ENCODE results near the gene SMLR1.

SMLR1 gene

GRCh38 chr6:130852844-130853554 lies 25.8 kb downstream of the SMLR1 start:
- DNase-seq (ENCODE audit: low spot score): no peak

GRCh38 chr6:130853555-130854183 lies 26.5 kb downstream of the SMLR1 start:
- no peak for DNase-seq (ENCODE audit: low spot score)

- no peak for DNase-seq (ENCODE audit: low spot score)
Observed at GRCh38 chr6:130858054-130858453, 30.8 kb downstream of the SMLR1 start.

- no peak for DNase-seq (ENCODE audit: low spot score)
Observed at GRCh38 chr6:130858498-130859160, 31.4 kb downstream of the SMLR1 start.

- DNase-seq (ENCODE audit: low spot score): no peak
Observed at GRCh38 chr6:130859161-130859867, 32.1 kb downstream of the SMLR1 start.

- DNase-seq (ENCODE audit: low spot score): no peak
Observed at GRCh38 chr6:130862370-130862769, 35.2 kb downstream of the SMLR1 start.

GRCh38 chr6:130863415-130864230 lies 36.4 kb downstream of the SMLR1 start:
- DNase-seq (ENCODE audit: low spot score): no peak

GRCh38 chr6:130864344-130864743 lies 37.1 kb downstream of the SMLR1 start:
- DNase-seq (ENCODE audit: low spot score): no peak

- DNase-seq (ENCODE audit: low spot score): no peak
Observed at GRCh38 chr6:130865793-130866192, 38.6 kb downstream of the SMLR1 start.

- DNase-seq (ENCODE audit: low spot score): no peak
Observed at GRCh38 chr6:130869681-130870080, 42.5 kb downstream of the SMLR1 start.

GRCh38 chr6:130870179-130870880 lies 43.1 kb downstream of the SMLR1 start:
- DNase-seq (ENCODE audit: low spot score): no peak

GRCh38 chr6:130872250-130873095 lies 45.3 kb downstream of the SMLR1 start:
- DNase-seq (ENCODE audit: low spot score): peak; percentile 50

- no peak for DNase-seq (ENCODE audit: low spot score)
Observed at GRCh38 chr6:130873746-130874145, 46.5 kb downstream of the SMLR1 start.

GRCh38 chr6:130879826-130880225 lies 52.6 kb downstream of the SMLR1 start:
- DNase-seq (ENCODE audit: low spot score): no peak

GRCh38 chr6:130882370-130882769 lies 55.2 kb downstream of the SMLR1 start:
- DNase-seq (ENCODE audit: low spot score): no peak

GRCh38 chr6:130885392-130886192 lies 58.4 kb downstream of the SMLR1 start:
- DNase-seq (ENCODE audit: low spot score): peak; percentile 44
